Measurements from ENCODE around the gene TBCEL.
A peak's percentile ranks its signal among the peaks of the same experiment; 100 is the strongest.

Gene TBCEL

GRCh38 chr11:121082670-121083069, 58.8 kb downstream of the TBCEL start:
- DNase-seq (ENCODE audit: low read depth), result peak; percentile 26
- TF ChIP-seq MAX (IDR thresholded peaks at IDR 0.05; ENCODE audit: low read depth, low read length) (no peak), MYC (IDR thresholded peaks at IDR 0.05; ENCODE audit: low read depth, low read length) (no peak), POLR2A (IDR thresholded peaks at IDR 0.05; ENCODE audit: extremely low read depth, insufficient read length) (no peak)
- TF ChIP-seq, protein P1, sequence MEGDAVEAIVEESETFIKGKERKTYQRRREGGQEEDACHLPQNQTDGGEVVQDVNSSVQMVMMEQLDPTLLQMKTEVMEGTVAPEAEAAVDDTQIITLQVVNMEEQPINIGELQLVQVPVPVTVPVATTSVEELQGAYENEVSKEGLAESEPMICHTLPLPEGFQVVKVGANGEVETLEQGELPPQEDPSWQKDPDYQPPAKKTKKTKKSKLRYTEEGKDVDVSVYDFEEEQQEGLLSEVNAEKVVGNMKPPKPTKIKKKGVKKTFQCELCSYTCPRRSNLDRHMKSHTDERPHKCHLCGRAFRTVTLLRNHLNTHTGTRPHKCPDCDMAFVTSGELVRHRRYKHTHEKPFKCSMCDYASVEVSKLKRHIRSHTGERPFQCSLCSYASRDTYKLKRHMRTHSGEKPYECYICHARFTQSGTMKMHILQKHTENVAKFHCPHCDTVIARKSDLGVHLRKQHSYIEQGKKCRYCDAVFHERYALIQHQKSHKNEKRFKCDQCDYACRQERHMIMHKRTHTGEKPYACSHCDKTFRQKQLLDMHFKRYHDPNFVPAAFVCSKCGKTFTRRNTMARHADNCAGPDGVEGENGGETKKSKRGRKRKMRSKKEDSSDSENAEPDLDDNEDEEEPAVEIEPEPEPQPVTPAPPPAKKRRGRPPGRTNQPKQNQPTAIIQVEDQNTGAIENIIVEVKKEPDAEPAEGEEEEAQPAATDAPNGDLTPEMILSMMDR (IDR thresholded peaks at IDR 0.05; ENCODE audit: low read depth, low read length), result no peak
- H3K4me3 ChIP-seq (ENCODE audit: low read depth, low read length), result no peak overlapping the region

DNA sequence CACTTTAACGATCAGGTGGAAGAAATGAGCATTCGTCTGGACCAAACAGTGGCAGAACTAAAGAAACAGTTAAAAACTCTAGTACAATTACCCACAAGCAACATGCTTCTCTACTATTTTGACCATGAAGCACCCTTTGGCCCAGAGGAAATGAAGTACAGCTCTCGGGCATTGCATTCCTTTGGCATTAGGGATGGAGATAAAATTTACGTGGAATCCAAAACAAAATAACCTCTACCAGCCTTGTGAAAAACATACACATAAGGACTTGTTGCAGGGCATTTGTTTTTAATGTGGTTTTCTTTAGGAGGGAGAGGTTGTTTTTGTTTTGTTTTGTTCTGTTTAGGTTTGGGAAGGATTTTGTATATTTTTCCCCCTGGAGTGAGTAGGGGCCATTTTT, 63.0 kb downstream of the TBCEL start:
- TF ChIP-seq POLR2A (IDR thresholded peaks at IDR 0.05; ENCODE audit: extremely low read depth, insufficient read length) (no peak), MYC (IDR thresholded peaks at IDR 0.05; ENCODE audit: low read depth, low read length) (no peak), MAX (IDR thresholded peaks at IDR 0.05; ENCODE audit: low read depth, low read length) (no peak)
- TF ChIP-seq, protein P1 (IDR thresholded peaks at IDR 0.05; ENCODE audit: low read depth, low read length), result no peak
- H3K4me3 ChIP-seq (ENCODE audit: low read depth, low read length), result no peak overlapping the region
- DNase-seq (ENCODE audit: low read depth), result no peak

- H3K4me3 ChIP-seq (ENCODE audit: low read depth, low read length), result no peak overlapping the region
- no peak for DNase-seq (ENCODE audit: low read depth)
- TF ChIP-seq MAX (IDR thresholded peaks at IDR 0.05; ENCODE audit: low read depth, low read length), result no peak
- TF ChIP-seq, protein P1 (IDR thresholded peaks at IDR 0.05; ENCODE audit: low read depth, low read length), result no peak
- TF ChIP-seq POLR2A (IDR thresholded peaks at IDR 0.05; ENCODE audit: extremely low read depth, insufficient read length), result no peak
- no peak for TF ChIP-seq MYC (IDR thresholded peaks at IDR 0.05; ENCODE audit: low read depth, low read length)
These were observed 65.7 kb downstream of the TBCEL start for GRCh38 chr11:121089566-121089965.

DNA sequence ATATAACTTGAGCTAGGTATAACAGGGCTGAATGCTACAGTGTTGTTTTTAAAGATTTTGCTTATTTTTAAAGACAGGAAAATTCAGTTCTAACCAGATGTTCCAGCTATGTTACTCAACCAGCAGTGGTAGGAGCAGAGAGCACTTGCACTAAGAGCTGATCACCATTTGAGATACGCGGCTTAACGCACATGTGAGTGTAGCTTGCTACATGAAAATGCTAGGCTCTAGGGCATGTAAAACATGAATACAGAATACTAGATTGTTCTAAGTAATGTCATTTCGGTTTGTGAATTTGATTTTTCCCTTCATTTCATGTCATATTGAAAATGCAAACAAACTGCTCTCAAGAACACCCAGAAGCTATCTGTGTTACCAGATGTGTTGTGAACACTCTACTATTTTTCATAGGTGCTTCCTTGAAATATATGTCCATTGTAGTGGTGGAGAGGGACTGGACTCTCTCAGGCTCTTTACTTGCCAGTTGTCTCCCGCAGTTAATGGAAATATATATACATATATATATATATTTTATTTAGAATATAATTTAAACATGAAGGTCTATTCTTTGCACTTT, 66.3 kb downstream of the TBCEL start:
- DNase-seq (ENCODE audit: low read depth), result no peak
- no peak for TF ChIP-seq POLR2A (IDR thresholded peaks at IDR 0.05; ENCODE audit: extremely low read depth, insufficient read length)
- TF ChIP-seq, protein P1 (IDR thresholded peaks at IDR 0.05; ENCODE audit: low read depth, low read length), result no peak
- no peak for TF ChIP-seq MYC (IDR thresholded peaks at IDR 0.05; ENCODE audit: low read depth, low read length)
- TF ChIP-seq MAX (IDR thresholded peaks at IDR 0.05; ENCODE audit: low read depth, low read length), result no peak
- no peak overlapping the region for H3K4me3 ChIP-seq (ENCODE audit: low read depth, low read length)

GRCh38 chr11:121091492-121092152, 67.7 kb downstream of the TBCEL start:
- no peak overlapping the region for H3K4me3 ChIP-seq (ENCODE audit: low read depth, low read length)
- TF ChIP-seq, protein P1 (IDR thresholded peaks at IDR 0.05; ENCODE audit: low read depth, low read length), result no peak
- TF ChIP-seq MYC (IDR thresholded peaks at IDR 0.05; ENCODE audit: low read depth, low read length), result peak; percentile 51
- no peak for TF ChIP-seq POLR2A (IDR thresholded peaks at IDR 0.05; ENCODE audit: extremely low read depth, insufficient read length)
- peak; percentile 85 for TF ChIP-seq MAX (IDR thresholded peaks at IDR 0.05; ENCODE audit: low read depth, low read length)

More at GRCh38 chr11:121091492-121092152, 67.7 kb downstream of the TBCEL start:
- DNase-seq (ENCODE audit: low read depth), result peak; percentile 57
